Lung (tissue), 12 donors: Measurements from ENCODE around the gene DENND11. TPM values are rescaled to one million over a fixed set of nuclear protein-coding genes. Genes with fewer than 3 reads are reported as not detected.

Experiments used
- ATAC-seq: fragments of 200-7000 bp; cut with Tn5 transposase; one replicate; pipeline ENCODE4 v1.9.1; 2020; ENCODE audit warnings: moderate number of reproducible peaks; ENCODE audit not compliant: insufficient read depth, low FRiP score
- DNase-seq, 3 donors: peaks; one replicate each; pipeline ENCODE4 v3.0.0-alpha.2; 2013 to 2017
- H3K27ac ChIP-seq, 2 donors: one replicate each; pipeline ENCODE4 v1.5.1; 2013; ENCODE audit warnings: mild to moderate bottlenecking in 2 of 2, moderate library complexity in 2 of 2, control low read depth in 1 of 2, inconsistent platforms in 1 of 2, low read depth in 1 of 2, low read length in 1 of 2
- H3K27me3 ChIP-seq, 3 donors: one replicate each; pipeline ENCODE4 v1.5.1; 2013; ENCODE audit warnings: low read length in 2 of 3; ENCODE audit not compliant: control insufficient read depth in 3 of 3, insufficient read depth in 3 of 3
- H3K36me3 ChIP-seq, 4 donors: one replicate each; pipeline ENCODE4 v1.5.1; 2013; ENCODE audit warnings: low read length in 4 of 4, mild to moderate bottlenecking in 1 of 4, moderate library complexity in 1 of 4; ENCODE audit not compliant: control insufficient read depth in 4 of 4, insufficient read depth in 4 of 4
- H3K4me1 ChIP-seq, 5 donors: one replicate each; pipeline ENCODE4 v1.5.1; 2013; ENCODE audit warnings: low read length in 5 of 5, mild to moderate bottlenecking in 2 of 5, moderate library complexity in 1 of 5; ENCODE audit not compliant: control insufficient read depth in 5 of 5, insufficient read depth in 5 of 5
- H3K4me3 ChIP-seq: one replicate; pipeline ENCODE4 v1.5.1; 2013; ENCODE audit warnings: mild to moderate bottlenecking, control low read depth, moderate library complexity
- H3K9ac ChIP-seq, 2 donors: one replicate each; pipeline ENCODE4 v1.5.1; 2013; ENCODE audit warnings: low read length in 2 of 2, control low read depth in 1 of 2; ENCODE audit not compliant: insufficient read depth in 1 of 2
- H3K9me3 ChIP-seq, 4 donors: one replicate each; pipeline ENCODE4 v1.5.1; 2013; ENCODE audit warnings: low read length in 3 of 4, mild to moderate bottlenecking in 1 of 4, moderate library complexity in 1 of 4; ENCODE audit not compliant: control insufficient read depth in 4 of 4, insufficient read depth in 3 of 4
- WGBS, 2 donors: extraction: QIAGEN DNeasy Blood & Tissue Kit; methylation state at CpG; one replicate each; pipeline ENCODE4 v1.1.7; 2013; 5-methylcytosine and 5-hydroxymethylcytosine counted together
- polyA plus RNA-seq, 2 donors: library from polyadenylated mRNA; stranded (reverse); fragments of 200-250 nt; gene quantifications; one replicate each; pipeline ENCODE4 v1.2.1, GENCODE V29; 2013
- total RNA-seq, 2 donors: library from RNA; depleted of rRNA in 1 of 2; stranded (reverse); fragments of >200 nt in 1 of 2; gene quantifications; one replicate each; pipeline ENCODE4 v1.2.1, GENCODE V29; 2014 to 2021
- TF ChIP-seq, protein P1 (sequence below): IDR thresholded peaks from 2 replicates; pipeline ENCODE4 v1.5.1; 2012; ENCODE audit warnings: mild to moderate bottlenecking; ENCODE audit errors: control extremely low read depth, extremely low read depth
- donor health status: control.
- donor health status: control.
- donor health status: Bipolar disorder and iron deficiency.
- donor health status: healthy.
- donor health status: DM: yes; HTN: yes; CAD: no.

DENND11 gene
- total and polyA plus RNA-seq, 4 donors = 5.1 to 43.3 (median 16.2) TPM

DNA sequence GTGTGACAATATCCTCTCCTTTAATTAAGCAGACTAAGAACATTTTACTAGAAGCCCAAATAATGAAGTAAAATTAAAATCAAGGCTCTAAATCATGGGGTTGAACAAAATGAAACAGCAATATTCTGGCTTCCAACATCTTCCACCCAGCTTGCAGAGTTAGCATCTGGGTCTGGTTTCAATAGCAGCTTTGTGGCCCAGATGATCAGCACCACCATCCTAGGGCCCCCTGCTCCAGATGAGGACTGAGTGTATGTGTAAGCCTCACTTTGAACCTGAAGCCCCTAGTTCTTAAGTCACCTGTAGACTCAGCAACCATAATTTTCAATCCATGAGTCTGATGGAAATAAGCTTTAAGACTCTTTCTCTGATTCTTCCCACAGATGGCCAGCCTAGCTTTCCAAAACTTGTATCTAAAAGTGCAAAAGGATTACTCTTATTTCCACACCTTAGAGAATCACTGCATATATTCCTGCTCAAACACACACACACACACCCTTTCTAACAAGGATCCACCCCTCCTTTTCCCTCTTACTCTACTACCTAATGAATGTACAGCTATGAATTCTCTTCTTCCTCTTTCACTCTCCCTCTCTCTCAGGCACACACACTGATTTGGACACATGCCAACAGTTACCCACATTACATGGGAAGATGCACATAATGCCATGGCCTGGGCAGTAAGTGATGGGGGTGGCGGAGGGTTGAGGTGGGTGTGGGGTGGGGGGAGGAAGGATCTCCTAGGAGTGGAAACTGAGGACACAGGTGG lies 3.5 kb downstream of the DENND11 start:
- TF ChIP-seq, protein P1, sequence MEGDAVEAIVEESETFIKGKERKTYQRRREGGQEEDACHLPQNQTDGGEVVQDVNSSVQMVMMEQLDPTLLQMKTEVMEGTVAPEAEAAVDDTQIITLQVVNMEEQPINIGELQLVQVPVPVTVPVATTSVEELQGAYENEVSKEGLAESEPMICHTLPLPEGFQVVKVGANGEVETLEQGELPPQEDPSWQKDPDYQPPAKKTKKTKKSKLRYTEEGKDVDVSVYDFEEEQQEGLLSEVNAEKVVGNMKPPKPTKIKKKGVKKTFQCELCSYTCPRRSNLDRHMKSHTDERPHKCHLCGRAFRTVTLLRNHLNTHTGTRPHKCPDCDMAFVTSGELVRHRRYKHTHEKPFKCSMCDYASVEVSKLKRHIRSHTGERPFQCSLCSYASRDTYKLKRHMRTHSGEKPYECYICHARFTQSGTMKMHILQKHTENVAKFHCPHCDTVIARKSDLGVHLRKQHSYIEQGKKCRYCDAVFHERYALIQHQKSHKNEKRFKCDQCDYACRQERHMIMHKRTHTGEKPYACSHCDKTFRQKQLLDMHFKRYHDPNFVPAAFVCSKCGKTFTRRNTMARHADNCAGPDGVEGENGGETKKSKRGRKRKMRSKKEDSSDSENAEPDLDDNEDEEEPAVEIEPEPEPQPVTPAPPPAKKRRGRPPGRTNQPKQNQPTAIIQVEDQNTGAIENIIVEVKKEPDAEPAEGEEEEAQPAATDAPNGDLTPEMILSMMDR = no peak
- H3K4me3 ChIP-seq = no peak overlapping the region
- 65 to 71% methylated on average over 1 of the region's 1 CpG for WGBS, 2 donors
- H3K27ac ChIP-seq = peak overlapping the region in 1 of 2 donors; percentile 40
- H3K36me3 ChIP-seq = peaks cover 0 to 5% (median 1%) of the 10 kb centered on the region in 4 donors
- H3K9ac ChIP-seq = no peak overlapping the region
- H3K4me1 ChIP-seq = peaks cover 0 to 41% (median 15%) of the 10 kb centered on the region in 5 donors
- no peaks in the 10 kb centered on the region for H3K27me3 ChIP-seq
- no peak for ATAC-seq
- no peaks in the 10 kb centered on the region for H3K9me3 ChIP-seq
- DNase-seq = no peak

DNA sequence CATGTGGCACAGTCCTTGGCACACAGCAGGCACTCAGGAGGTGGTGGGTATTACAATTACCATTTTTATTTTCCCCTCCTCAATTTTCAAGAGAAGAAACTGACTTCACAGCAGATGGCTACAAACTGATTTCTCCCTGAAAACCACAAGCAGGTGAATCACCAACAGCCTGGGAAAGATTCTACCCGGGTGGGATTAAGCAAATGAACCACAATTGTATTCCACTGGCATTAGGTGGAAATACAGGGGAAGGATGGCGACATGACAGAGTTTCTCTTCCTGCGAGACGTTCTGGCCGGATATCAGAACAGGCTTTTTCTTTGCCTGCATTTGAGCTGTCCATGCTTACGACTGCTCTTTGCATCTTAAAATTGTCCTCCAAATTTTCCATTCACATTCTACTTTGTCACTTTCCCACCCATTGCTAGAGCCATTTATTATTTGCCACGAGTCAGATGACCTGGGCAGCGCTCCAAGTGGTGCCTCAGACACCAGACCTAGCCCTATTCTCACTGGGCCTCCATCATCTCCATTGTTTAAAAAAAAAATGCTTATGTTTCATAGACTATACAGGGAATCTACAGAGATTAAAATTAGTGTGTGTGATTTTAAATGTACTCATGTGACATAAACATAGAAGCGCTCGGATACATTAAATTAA lies 4.6 kb downstream of the DENND11 start:
- TF ChIP-seq, protein P1 = no peak
- H3K4me1 ChIP-seq = peaks cover 0 to 41% (median 15%) of the 10 kb centered on the region in 5 donors
- 62 to 66% methylated on average over 10 of the region's 10 CpGs for WGBS, 2 donors
- H3K9me3 ChIP-seq = no peaks in the 10 kb centered on the region
- DNase-seq (no peak), ATAC-seq (no peak)
- H3K27ac ChIP-seq = peak overlapping the region in 1 of 2 donors; percentile 15
- H3K36me3 ChIP-seq = peaks cover 0 to 5% (median 1%) of the 10 kb centered on the region in 4 donors
- no peak overlapping the region for H3K9ac ChIP-seq
- no peaks in the 10 kb centered on the region for H3K27me3 ChIP-seq
- no peak overlapping the region for H3K4me3 ChIP-seq

DNA sequence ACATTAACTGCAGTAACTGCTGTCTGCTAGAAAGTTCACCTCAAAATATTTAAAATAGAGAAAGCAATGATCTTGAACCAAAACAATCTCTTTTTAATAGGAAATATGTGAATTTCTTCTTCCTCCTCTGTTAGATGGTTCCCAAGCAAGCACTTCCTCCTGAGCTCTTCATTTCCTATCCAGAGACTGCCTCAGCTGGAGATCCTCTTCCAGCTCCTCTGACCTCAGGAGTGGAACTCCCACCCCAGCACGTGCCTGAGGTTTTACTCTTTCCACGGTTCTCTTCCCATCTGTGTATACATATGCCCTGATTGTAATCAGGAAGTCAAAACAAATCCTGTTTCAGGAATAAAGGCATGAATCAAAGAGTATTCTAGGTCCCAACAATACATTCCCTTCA lies 5.6 kb downstream of the DENND11 start:
- DNase-seq (no peak), ATAC-seq (no peak)
- H3K4me1 ChIP-seq = peaks cover 0 to 39% (median 15%) of the 10 kb centered on the region in 5 donors
- H3K27me3 ChIP-seq = no peaks in the 10 kb centered on the region
- 0 to 26% methylated on average over 2 of the region's 2 CpGs for WGBS, 2 donors
- TF ChIP-seq, protein P1 = no peak
- H3K9ac ChIP-seq = no peak overlapping the region
- no peaks in the 10 kb centered on the region for H3K9me3 ChIP-seq
- no peak overlapping the region for H3K4me3 ChIP-seq
- no peak overlapping the region for H3K27ac ChIP-seq
- peaks cover 0 to 5% (median 1%) of the 10 kb centered on the region in 4 donors for H3K36me3 ChIP-seq
